ENCODE data around the gene PDIK1L.

PDIK1L gene

DNA sequence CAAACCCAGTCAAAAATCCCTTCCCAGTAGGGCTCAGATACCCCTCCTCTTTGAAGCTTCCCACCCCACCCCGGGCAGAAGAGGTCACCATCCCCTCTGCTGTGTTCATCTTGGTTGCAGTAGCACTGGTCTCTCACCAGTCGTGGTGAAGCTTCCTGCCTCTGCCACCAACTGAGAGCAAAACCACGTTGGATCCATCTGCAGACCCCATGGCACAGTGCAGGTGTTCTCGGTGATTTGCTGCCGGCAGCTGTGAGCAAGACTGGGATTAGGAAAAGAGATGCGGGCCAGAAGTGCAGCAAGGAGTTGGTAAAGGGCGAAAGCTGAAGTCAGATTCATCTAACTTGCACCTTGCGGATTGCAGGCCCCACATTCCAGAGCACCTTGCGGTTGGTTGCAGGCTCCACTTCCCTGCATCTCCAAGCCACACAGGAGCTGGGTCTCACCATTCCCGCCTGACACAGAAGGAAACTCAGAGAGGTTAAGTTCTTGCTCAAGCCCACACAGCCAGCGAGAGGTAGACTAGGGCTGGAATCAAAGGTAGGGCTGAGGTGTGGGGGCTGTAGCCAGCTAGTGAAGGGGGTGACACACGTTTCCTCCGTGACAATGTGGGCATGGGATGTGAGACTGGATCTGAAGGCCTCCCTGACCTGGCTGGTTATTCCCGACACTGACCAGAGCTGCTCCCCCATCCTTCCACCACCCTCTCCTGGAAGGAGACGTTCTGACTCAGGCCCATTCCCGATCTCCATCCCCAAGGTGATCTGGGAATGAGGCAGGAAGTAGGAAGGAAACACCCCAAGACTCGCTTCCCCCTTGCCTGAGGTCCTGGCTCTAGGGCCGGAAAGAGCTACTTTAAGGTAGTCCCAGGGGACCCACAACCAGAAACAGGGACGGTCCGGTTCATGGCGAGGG lies 44.0 kb downstream of the PDIK1L start:
- DNase-seq (ENCODE audit: low read depth) = no peak

DNA sequence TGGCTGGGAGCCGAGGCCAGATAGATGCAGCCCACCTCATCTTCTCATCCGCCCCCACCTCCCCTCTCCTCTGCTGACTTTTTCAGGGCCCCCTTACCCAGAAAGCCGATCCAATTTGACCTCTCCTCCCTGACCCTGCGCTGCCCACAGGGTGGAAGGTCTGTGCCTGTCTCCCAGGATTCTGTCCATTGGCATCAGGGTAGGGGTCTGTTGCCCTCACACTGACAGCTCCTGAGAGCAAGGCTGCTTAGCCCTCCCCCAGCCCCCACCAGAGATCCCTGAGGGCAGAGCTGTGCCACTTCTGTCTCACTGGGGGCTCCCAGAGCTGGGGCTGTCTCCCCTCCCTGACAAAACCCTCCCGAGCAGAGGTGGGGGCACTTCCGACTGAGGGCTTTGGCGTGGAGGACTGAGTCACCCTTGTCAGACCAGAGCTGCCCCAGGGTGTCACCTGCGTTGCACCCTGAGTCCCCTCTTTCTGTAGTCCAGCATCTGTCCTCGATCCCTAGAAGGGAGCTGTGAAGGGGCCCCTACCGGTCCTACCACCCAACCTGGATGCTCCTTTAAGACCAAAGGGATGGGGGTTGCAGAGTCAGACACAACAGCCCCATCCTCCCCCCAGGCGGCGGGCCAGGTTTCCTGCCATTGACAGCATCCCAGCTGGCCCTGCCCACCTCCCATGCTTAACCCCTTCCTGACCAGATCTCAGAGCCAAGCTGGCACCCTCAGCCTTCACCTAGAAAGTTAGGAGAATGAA lies 44.8 kb downstream of the PDIK1L start:
- DNase-seq (ENCODE audit: low read depth) = no peak

- no peak for DNase-seq (ENCODE audit: low read depth)
Measured at GRCh38 chr1:26158271-26158907, 46.8 kb downstream of the PDIK1L start.

GRCh38 chr1:26158908-26159742 lies 47.5 kb downstream of the PDIK1L start, which contains the start of gene FAM110D:
Gene FAM110D, plus strand, starts transcription at chr1:26159079. Its CDS starts 2,213 bp downstream, at chr1:26161292.
- no peak for DNase-seq (ENCODE audit: low read depth)

GRCh38 chr1:26159743-26160039 lies 48.1 kb downstream of the PDIK1L start:
- no peak for DNase-seq (ENCODE audit: low read depth)

GRCh38 chr1:26160527-26161414 lies 49.1 kb downstream of the PDIK1L start:
- DNase-seq (ENCODE audit: low read depth) = no peak

DNA sequence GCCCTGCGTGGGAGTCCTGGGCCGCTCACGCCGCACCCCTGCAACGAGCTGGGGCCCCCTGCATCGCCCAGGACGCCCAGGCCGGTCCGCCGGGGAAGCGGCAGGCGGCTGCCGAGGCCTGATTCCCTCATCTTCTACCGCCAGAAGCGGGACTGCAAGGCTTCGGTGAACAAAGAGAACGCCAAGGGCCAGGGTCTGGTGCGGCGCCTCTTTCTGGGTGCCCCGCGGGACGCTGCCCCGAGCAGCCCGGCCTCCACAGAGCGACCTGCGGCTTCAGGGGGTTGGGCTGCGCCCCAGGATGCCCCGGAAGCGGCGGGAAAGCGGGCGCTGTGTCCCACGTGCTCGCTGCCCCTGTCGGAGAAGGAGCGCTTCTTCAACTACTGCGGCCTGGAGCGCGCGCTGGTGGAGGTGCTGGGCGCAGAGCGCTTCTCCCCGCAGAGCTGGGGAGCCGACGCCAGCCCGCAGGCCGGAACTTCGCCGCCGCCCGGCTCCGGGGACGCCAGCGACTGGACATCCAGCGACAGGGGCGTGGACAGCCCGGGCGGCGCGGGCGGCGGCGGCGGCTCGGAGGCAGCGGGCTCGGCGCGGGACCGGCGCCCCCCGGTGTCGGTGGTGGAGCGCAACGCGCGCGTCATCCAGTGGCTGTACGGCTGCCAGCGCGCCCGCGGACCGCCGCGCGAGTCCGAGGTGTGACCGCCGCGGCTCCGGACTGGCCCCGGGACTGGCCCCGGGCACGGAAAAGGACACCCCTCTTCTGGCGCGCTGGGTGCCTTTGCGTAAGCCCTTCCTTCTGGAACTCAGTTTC lies 50.0 kb downstream of the PDIK1L start:
- DNase-seq (ENCODE audit: low read depth) = no peak

GRCh38 chr1:26162220-26162709 lies 50.6 kb downstream of the PDIK1L start:
- DNase-seq (ENCODE audit: low read depth) = no peak

- no peak for DNase-seq (ENCODE audit: low read depth)
Measured at GRCh38 chr1:26163684-26164035, 52.0 kb downstream of the PDIK1L start.

- no peak for DNase-seq (ENCODE audit: low read depth)
Measured at GRCh38 chr1:26164036-26164860, 52.6 kb downstream of the PDIK1L start.

DNA sequence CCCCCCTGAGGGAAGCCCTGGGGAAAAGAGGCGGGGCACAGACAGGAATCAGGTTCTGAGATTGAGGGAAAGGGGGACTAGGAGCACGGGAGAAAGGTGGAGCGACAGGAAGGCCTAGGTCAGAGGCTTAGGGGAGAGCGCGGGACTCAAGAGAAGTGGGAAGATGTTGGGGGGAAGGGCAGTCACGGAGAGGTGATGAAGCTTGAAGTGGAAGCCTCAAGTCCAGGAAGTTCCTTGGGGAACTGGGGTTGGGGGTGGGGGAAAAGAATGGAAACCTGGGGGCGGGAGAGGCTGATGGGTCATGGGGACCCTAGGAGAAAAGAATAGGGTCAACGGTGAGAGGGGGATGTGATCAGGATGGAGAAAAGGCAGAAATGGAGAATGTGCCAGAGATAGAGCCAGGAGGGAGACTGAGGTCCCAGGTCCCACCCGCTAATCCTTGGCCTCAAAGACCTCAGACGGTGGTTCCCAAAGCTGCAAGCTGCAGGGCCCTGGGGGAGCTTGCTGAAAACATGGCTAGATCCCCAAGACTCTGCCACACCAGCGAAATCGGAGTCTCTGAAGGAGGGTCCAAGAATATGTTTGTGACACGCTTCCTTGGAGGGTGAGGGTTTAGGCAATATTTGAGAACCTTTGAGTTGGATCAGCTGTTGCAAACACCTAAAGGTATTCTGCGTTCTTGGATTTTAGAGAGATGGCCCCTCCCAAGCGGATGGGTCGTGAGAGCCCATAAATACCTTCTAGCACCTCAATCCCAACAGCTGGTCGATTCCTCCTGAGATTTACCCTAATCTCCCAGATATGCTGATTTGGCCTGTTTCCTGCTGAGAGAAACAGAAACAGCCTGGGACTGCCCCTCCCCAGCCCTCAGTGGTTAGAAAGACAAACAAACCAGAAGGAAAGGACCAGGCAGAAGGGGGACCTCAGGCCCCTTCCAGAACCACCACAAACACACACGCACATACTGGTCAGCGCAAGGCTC lies 53.5 kb downstream of the PDIK1L start:
- DNase-seq (ENCODE audit: low read depth) = no peak

DNA sequence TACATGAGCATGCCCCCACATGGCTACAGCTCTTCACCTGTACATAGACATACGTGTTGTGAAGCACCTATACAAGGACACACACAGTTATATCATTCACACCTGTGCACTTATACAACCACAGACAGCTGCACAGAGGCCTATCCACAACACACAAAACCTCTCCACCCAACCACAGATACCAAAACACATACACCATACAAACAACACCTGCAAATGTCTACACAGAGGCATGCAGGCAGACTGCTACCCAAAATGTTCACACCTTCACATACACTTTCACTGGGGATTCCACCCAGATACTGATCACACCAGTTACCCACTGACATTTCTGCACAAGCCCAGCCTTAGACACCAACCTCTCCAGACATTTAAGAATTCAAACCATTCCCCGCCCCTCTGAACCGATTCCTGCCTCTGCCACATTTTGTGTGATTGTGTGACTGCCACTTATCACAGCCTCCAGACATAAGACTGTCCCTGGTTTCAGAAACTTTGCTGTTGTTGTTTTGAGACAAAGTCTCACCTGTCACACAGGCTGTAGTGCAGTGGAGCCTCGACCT lies 55.2 kb downstream of the PDIK1L start:
- no peak for DNase-seq (ENCODE audit: low read depth)

- no peak for DNase-seq (ENCODE audit: low read depth)
Measured at GRCh38 chr1:26168410-26169197, 57.0 kb downstream of the PDIK1L start, which contains the start of gene C1orf232. Gene C1orf232, minus strand, starts transcription at chr1:26168963. Its CDS starts 464 bp downstream, at chr1:26168499.

- no peak for DNase-seq (ENCODE audit: low read depth)
Measured at GRCh38 chr1:26169198-26169554, 57.6 kb downstream of the PDIK1L start.

DNA sequence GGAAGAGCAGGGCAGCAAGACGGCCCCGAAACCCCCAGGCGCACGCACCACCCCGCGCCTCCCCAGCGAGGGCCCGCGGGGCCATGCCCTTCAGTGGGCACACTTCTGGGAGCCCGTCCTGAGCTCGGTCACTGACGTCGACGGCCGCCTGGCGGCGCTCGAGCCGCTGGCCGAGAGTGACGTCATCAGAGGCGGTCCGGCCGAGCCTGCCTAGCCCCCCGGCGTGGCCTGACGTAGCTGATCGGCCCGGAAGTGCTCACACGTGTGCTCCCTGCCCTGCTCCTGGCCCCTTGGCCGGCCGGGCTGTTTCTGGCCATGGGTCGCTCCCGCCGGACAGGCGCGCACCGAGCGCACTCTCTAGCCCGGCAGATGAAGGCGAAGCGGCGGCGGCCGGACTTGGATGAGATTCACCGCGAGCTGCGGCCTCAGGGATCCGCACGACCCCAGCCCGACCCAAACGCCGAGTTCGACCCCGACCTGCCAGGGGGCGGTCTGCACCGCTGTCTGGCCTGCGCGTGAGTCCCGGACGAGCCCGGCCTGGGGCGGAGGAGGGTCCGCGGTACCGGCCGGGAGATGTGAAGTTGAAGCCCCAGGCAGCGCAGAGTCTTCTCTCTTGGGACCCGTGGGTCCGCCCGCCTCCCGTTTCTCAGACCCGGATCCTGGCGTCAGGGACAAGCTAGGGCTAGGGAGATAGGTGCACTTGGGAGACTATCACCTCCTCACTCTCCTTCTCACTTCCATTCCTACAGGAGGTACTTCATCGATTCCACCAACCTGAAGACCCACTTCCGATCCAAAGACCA lies 58.2 kb downstream of the PDIK1L start, which contains the start of gene ZNF593:
Gene ZNF593 (plus strand): TSS at position 240 of the 803 bp plus-strand sequence. CDS start 76 bp downstream, at position 316.
- peak; percentile 81 for DNase-seq (ENCODE audit: low read depth)

DNA sequence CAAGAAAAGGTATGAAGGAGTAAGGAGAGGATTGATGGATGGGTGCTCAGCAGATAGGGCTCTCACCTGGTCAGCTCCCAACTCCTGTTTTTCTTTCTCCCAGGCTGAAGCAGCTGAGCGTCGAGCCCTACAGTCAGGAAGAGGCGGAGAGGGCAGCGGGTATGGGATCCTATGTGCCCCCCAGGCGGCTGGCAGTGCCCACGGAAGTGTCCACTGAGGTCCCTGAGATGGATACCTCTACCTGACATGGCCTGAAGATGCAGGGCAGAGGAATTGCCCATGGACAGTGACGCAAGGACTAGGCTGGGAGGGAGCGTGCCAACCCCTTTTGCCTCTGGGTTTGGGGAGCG lies 58.8 kb downstream of the PDIK1L start:
- no peak for DNase-seq (ENCODE audit: low read depth)
